Smooth muscle cell of the brain vasculature (primary cell): Measurements from ENCODE around the gene CIZ1.
"Not testable (repeated sequence)": the region's sequence is repeated elsewhere in the genome, so short reads cannot be mapped to it uniquely, and the experiment has no call there.

Source experiments
- DNase-seq: peaks from one replicate; pipeline ENCODE4 v3.0.0-alpha.2; 2012; ENCODE audit warnings: low read depth, low spot score

The CIZ1 gene

GRCh38 chr9:128190516-128191405 lies 611 bp downstream of the CIZ1 start:
- DNase-seq = no peak

GRCh38 chr9:128190013-128190412 lies 1.4 kb downstream of the CIZ1 start:
- DNase-seq = no peak

GRCh38 chr9:128188209-128188608 lies 3.2 kb downstream of the CIZ1 start:
- DNase-seq = no peak

DNA sequence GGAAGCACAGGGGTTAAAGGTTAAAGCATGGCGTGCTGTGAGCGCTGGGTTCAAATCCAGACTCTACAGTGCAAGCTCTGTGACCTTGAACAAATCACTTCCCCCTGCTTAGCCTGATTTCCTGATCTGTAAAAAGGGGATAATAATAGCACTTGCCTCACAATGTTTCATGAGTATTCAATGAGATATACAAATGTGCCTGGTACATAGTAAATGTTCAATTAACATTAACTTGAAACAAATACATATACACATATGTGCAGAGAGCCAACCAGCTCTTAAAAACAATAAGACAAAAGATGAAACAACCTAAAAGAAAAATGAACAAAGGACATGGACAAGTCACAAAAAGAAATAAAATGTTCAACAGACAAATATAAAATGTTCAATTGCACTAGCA lies 4.0 kb downstream of the CIZ1 start:
- no peak for DNase-seq

DNA sequence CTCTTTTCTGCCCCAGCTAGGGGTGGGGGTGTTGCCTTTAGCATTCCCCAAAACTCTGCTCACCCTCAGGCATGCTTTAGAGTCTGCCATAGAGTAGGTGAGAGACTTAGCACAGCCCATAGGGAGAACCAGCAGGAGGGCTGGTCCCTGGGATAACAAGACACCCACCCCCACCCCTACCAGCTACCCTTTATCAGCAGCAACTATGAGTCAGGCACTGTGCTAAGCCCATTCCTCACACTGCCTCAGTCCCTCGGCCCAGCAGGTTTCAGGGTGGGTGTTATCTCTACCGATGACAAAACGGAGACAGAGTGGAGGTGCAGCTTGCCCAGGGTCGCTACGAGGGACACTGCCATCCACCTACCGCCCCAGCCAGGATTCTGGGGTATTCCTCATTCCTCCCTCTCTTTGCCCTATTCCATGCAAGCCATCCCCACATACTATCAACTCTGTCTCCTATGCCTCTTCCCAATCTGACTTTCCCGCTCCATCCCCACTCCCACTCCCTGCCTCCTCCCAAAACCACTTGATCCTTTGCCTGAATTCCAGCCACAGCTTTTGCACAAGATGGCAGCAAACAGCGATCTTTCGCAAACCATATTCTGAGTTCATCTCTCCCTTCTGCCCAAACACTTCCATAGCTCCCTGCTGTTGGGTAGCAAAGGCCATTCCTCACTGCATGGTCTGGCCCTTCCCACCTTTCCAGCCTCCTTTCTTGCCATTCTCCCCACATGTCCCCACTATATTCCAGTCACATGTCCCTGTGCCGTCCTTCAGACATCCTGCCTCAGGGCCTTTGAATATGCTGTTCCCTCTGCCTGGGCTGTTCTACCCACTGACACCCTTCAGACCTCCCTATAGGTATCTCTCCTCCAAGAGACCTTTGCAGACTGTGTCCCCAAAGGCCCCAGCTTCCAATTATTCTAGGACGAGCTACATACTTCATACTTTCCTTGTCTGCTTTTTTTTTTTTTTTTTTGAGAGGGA lies 5.1 kb downstream of the CIZ1 start:
- no peak for DNase-seq

- DNase-seq = no peak
Observed at GRCh38 chr9:128182893-128183588, 8.3 kb downstream of the CIZ1 start.

DNA sequence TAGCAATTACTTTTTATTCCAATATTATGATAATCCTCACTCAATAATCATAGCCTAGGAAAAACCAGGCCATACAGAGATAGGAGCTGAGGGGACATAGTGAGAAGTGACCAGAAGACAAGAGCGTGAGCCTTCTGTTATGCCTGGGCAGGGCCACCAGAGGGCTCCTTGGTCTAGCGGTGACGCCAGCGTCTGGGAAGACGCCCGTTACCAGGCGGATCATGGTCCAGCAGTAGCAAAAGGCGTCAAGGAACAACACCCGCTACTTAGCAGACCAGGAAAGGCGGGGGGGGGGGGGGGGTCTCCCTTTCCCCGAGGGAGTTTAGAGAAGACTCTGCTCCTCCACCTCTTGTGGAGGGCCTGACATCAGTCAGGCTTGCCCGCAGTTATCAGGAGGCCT lies 9.9 kb downstream of the CIZ1 start:
- DNase-seq = not testable (repeated sequence)

- no peak for DNase-seq
Observed at GRCh38 chr9:128180447-128180846, 10.9 kb downstream of the CIZ1 start.

GRCh38 chr9:128180001-128180400 lies 11.4 kb downstream of the CIZ1 start:
- no peak for DNase-seq

GRCh38 chr9:128178806-128179431 lies 12.5 kb downstream of the CIZ1 start:
- DNase-seq = no peak

DNA sequence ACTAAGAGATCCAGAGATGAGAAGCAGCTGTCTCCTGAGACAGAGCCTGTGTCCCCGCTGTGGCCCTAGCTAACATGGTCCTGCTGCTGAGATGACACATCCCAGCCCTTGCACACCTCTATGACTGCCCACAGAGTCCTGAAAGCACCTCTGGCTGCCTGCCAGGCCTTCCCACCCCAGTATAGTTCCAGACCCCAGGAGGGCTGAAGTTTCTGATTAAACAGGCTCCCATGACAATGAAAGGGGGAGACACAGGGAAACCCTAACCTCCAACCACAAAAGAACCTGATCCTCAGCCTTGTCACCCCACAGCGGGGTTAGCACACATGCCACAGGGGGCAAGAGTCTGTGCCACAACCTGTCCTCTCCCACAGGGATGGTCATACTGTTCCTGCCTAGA lies 15.6 kb downstream of the CIZ1 start:
- DNase-seq = no peak

DNA sequence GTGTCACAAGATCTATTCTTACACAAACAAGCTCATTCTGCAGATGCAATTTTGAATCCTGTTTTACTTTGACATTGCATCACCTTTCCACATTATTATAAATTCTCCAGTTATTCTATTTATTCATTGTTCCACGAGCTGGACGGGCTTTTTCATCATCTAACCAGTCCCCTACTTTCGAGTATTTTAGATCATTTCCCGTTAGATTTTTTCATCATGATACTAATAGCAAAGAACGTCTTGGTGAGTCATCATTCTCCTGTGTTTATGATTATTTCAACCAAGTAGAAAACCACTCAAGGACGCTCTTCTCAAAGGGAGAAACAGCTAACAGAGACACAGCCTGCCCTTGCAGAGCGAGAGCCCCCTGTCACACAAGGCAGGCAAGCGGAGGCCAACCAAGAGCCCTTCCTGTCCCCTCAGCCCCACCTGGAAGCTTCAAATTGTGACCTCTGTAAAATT lies 16.2 kb downstream of the CIZ1 start:
- DNase-seq = no peak

- no peak for DNase-seq
Observed at GRCh38 chr9:128174062-128174461, 17.3 kb downstream of the CIZ1 start.

GRCh38 chr9:128169925-128170324 lies 21.4 kb downstream of the CIZ1 start:
- DNase-seq = no peak

- DNase-seq = no peak
Observed at GRCh38 chr9:128169492-128169891, 21.9 kb downstream of the CIZ1 start.

- DNase-seq = no peak
Observed at GRCh38 chr9:128168731-128169308, 22.6 kb downstream of the CIZ1 start.

DNA sequence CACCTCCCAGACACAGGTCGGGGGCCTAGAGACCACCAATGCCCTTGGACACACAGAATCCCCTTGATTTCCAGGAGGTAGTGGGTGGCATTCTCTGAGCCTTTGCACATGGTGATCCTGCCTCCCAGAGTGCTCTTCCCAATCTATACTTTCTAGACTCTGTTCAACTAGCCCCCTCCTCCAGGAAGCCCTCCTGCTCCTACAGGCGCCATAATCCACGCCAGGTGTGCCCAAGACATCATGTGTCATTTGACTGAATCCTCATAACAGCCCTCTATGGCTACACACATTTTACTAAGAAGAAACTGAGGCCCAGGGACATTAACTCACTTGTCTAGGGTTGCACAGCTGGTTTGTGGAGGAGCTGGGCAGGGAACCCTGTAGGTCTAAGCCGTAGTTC lies 24.2 kb downstream of the CIZ1 start:
- DNase-seq = no peak

DNA sequence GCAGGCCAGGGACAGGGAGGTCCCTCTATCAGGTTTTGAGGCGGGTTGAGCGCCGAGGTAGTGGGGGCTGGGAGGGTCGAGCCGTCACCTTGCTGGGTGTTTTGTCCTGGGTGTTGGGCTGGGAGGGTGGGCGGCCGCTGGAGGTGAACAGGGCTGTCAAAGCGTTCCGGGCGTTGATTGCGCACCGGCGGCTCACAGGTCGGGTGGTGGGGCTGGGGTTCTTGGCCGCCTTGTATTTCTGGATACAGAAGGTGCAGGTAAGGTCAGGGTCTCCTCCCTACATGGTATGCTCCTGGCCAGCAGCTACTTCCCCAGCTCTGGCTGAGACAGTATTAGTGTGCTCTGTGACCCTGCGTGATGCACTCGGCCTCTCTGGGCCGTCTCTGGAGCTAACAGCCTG lies 25.2 kb downstream of the CIZ1 start:
- no peak for DNase-seq

DNA sequence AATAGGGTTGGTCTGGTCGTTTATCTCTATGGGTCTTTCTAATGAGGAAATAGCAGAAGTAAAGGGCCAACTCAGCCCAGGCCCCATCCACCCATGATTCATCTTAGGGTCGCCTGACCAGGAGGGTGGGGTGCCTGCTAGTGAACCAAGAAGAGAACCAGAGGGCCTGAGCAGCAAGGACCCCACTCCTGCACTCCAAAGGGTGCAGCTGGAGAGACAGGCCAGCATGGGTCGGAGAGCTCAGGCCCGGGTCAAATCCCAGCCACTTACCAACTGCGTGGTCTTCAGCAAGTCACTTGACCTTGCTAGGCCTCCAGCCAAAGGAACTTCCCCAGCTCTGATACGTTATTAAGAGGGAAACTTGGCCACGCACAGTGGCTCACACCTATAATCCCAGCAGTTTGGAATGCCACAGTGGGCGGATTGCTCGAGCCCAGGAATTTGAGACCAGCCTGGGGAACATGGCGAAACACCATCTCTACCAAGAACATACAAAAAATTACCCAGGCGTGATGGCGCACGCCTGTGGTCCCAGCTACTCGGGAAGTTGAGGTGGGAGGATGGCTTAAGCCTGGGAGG lies 27.0 kb downstream of the CIZ1 start:
- DNase-seq = no peak

- DNase-seq = no peak
Observed at GRCh38 chr9:128163523-128164306, 27.7 kb downstream of the CIZ1 start.
